ENCODE data around the gene DDX49. TPM values are rescaled to one million over a fixed set of nuclear protein-coding genes. Genes with fewer than 3 reads are reported as not detected.
A peak's percentile ranks its signal among the peaks of the same experiment; 100 is the strongest.

The DDX49 gene
- total RNA-seq, 4 donors from 2014 or later = 36.1 to 61.0 (median 46.9) TPM

- Histone ChIP-seq H3K27me3 (no peaks in the 10 kb centered on the region), H3K4me1 (peaks cover 0 to 12% (median 0%) of the 10 kb centered on the region in 3 donors), H3K4me3 (peak overlapping the region in 1 of 2 donors; percentile 24), H3K36me3 (peaks cover 0 to 75% of the 10 kb centered on the region in 2 donors), H3K9me3 (no peaks in the 10 kb centered on the region), H3K27ac (peak overlapping the region in 1 of 4 donors; percentile 49)
- ATAC-seq = no peak
- TF ChIP-seq POLR2AphosphoS5 (IDR thresholded peaks at IDR 0.05) (no peak), EP300 (IDR thresholded peaks at IDR 0.05) (no peak), CTCF (IDR thresholded peaks at IDR 0.05) (no peak)
- 92% methylated on average over 6 of the region's 34 CpGs; no CpG with 5 or more reads in 1 of the 2 donors for WGBS, 2 donors (ENCODE audit: low coverage in 1 of 2)
Observed at GRCh38 chr19:18931316-18932162, 12.0 kb downstream of the DDX49 start.

- ATAC-seq = peak; percentile 79
- 14 to 28% methylated on average over 17 to 20 of the region's 37 CpGs for WGBS, 2 donors (ENCODE audit: low coverage in 1 of 2)
- peaks cover 0 to 74% of the 10 kb centered on the region in 2 donors for H3K36me3 ChIP-seq
- no peaks in the 10 kb centered on the region for H3K9me3 ChIP-seq
- H3K4me1 ChIP-seq = peaks cover 0 to 12% (median 0%) of the 10 kb centered on the region in 3 donors
- H3K27ac ChIP-seq = peak overlapping the region in 1 of 4 donors; percentile 51
- no peak for TF ChIP-seq CTCF (IDR thresholded peaks at IDR 0.05)
- TF ChIP-seq POLR2A (IDR thresholded peaks at IDR 0.05) = no peak
- no peak for TF ChIP-seq POLR2AphosphoS5 (IDR thresholded peaks at IDR 0.05)
- TF ChIP-seq EP300 (IDR thresholded peaks at IDR 0.05) = no peak
- peak overlapping the region in 1 of 2 donors; percentile 24 for H3K4me3 ChIP-seq
- H3K27me3 ChIP-seq = no peaks in the 10 kb centered on the region
Observed at GRCh38 chr19:18932216-18932841, 12.8 kb downstream of the DDX49 start.

- no peak for TF ChIP-seq POLR2AphosphoS5 (IDR thresholded peaks at IDR 0.05)
- no peak for TF ChIP-seq EP300 (IDR thresholded peaks at IDR 0.05)
- TF ChIP-seq POLR2A (IDR thresholded peaks at IDR 0.05) = no peak
- no peak for TF ChIP-seq CTCF (IDR thresholded peaks at IDR 0.05)
- H3K36me3 ChIP-seq = peaks cover 0 to 74% of the 10 kb centered on the region in 2 donors
- H3K27me3 ChIP-seq = no peaks in the 10 kb centered on the region
- 81 to 84% methylated on average over 3 to 4 of the region's 13 CpGs for WGBS, 2 donors (ENCODE audit: low coverage in 1 of 2)
- no peak for ATAC-seq
- H3K9me3 ChIP-seq = no peaks in the 10 kb centered on the region
- H3K4me1 ChIP-seq = peaks cover 0 to 12% (median 0%) of the 10 kb centered on the region in 3 donors
- H3K27ac ChIP-seq = no peak overlapping the region
- no peak overlapping the region for H3K4me3 ChIP-seq
Observed at GRCh38 chr19:18933297-18933696, 13.8 kb downstream of the DDX49 start.

- no peak for ATAC-seq
- H3K27me3 ChIP-seq = no peaks in the 10 kb centered on the region
- no peak overlapping the region for H3K4me3 ChIP-seq
- H3K9me3 ChIP-seq = no peaks in the 10 kb centered on the region
- peaks cover 0 to 27% (median 2%) of the 10 kb centered on the region in 3 donors for H3K4me1 ChIP-seq
- WGBS, 2 donors (ENCODE audit: low coverage in 1 of 2) = 80% methylated on average over 1 of the region's 3 CpGs; no CpG with 5 or more reads in 1 of the 2 donors
- H3K36me3 ChIP-seq = peaks cover 0 to 37% of the 10 kb centered on the region in 2 donors
- TF ChIP-seq EP300 (IDR thresholded peaks at IDR 0.05) (no peak), CTCF (IDR thresholded peaks at IDR 0.05) (no peak), POLR2A (IDR thresholded peaks at IDR 0.05) (no peak), POLR2AphosphoS5 (IDR thresholded peaks at IDR 0.05) (no peak)
- peak overlapping the region in 1 of 4 donors; percentile 81 for H3K27ac ChIP-seq
Observed at GRCh38 chr19:18939163-18939562, 19.6 kb downstream of the DDX49 start.

Measured in gastroesophageal sphincter (tissue), 4 donors.